Gastrocnemius medialis (tissue), 4 donors: ENCODE data around the gene DMAC2L. TPM values are rescaled to one million over a fixed set of nuclear protein-coding genes. Genes with fewer than 3 reads are reported as not detected.
A peak's percentile ranks its signal among the peaks of the same experiment; 100 is the strongest.

ENCODE experiments used
- ATAC-seq, 2 donors: fragments of 150-250 bp; one replicate each; pipeline ENCODE4 v1.9.1; 2016
- DNase-seq, 2 donors: peaks; one replicate each; pipeline ENCODE4 v3.0.0-alpha.2; 2019
- H3K27ac ChIP-seq, 4 donors: fragments of 200-600 bp; sonication (generic); 1 replicate in 1 of 4; 2 replicates in 3 of 4; pipeline ENCODE4 v1.5.1; 2016 to 2018; ENCODE audit warnings: mild to moderate bottlenecking in 2 of 4, moderate library complexity in 1 of 4
- H3K27me3 ChIP-seq, 3 donors: fragments of 200-600 bp; sonication (generic) in 2 of 3; 1 replicate in 1 of 3; 2 replicates in 2 of 3; pipeline versions ENCODE4 v1.5.1 to v1.6.0; 2016 to 2019; ENCODE audit warnings: mild to moderate bottlenecking in 1 of 3, moderate library complexity in 1 of 3
- H3K36me3 ChIP-seq, 2 donors: fragments of 200-600 bp; sonication (generic) in 1 of 2; one replicate each; pipeline ENCODE4 v1.5.1; 2017 to 2018
- H3K4me1 ChIP-seq, 2 donors: fragments of 200-600 bp; sonication (generic) in 1 of 2; one replicate each; pipeline ENCODE4 v1.5.1; 2016 to 2017; ENCODE audit warnings: mild to moderate bottlenecking in 2 of 2
- H3K4me3 ChIP-seq, 4 donors: fragments of 200-600 bp; sonication (generic) in 3 of 4; 1 replicate in 1 of 4; 2 replicates in 3 of 4; pipeline ENCODE4 v1.5.1; 2016 to 2019; ENCODE audit warnings: mild to moderate bottlenecking in 2 of 4
- H3K9me3 ChIP-seq, 3 donors: fragments of 200-600 bp; sonication (generic) in 2 of 3; 1 replicate in 1 of 3; 2 replicates in 2 of 3; pipeline ENCODE4 v1.5.1; 2016 to 2019
- POLR2A ChIP-seq, 2 donors: fragments of 450-650 bp; IDR thresholded peaks; one replicate each; pipeline ENCODE4 v1.6.1; 2017; ENCODE audit warnings: antibody characterized with exemption in 2 of 2, mild to moderate bottlenecking in 2 of 2, moderate library complexity in 2 of 2
- in situ Hi-C, 4 donors: fragments of 200-750 bp; cut with MboI; loops; one replicate each; pipeline versions ENCODE4 v1.15.0 to v1.8.0; 2017; ENCODE audit warnings: low sequenced_read_pairs in 4 of 4
- intact Hi-C: fragments of 100-400 bp; cut with DNase I; formaldehyde crosslinking; loops from one replicate; pipeline ENCODE4 v1.15.1; 2023; ENCODE audit warnings: low total_unique reads
- total RNA-seq, 4 donors: library from RNA; depleted of rRNA; stranded (reverse); fragments of >200 nt; gene quantifications; one replicate each; pipeline versions ENCODE4 v1.1.0 to v1.2.3, GENCODE V29; 2016
- TF ChIP-seq, protein P1 (sequence below), 5 experiments: fragments of 450-650 bp in 3 of 5; fragments of 200-600 bp in 2 of 5; sonication (generic) in 2 of 5; IDR thresholded peaks in 4 of 5; conservative IDR thresholded peaks in 1 of 5; 1 replicate in 4 of 5; 2 replicates in 1 of 5; pipeline ENCODE4 v1.5.1; 2016 to 2019; ENCODE audit warnings: antibody characterized with exemption in 5 of 5, mild to moderate bottlenecking in 3 of 5, moderate library complexity in 3 of 5

Gene DMAC2L
- total RNA-seq, 4 donors from 2014 or later: 18.6 to 42.2 (median 24.6) TPM

DNA sequence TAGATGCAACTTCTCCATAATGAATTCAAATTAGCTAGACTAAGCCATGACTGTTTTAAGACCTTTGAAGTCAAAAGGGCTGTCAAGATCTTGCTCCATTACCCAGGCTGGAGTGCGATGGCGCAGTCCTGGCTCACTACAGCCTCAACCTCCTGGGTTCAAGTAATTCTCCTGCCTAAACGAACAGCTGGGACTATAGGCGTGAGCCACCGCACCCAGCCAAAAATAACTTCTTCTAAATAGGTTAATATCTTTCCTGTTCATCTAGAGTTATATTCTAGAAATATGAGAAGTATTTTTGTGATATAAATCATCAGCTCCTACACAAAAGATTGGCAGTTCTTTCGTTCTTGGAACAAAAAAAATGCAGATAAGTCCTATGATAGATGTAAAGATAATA is 41.2 kb upstream of the DMAC2L start:
- Histone ChIP-seq H3K36me3 (no peaks in the 10 kb centered on the region), H3K4me1 (no peaks in the 10 kb centered on the region), H3K9me3 (no peaks in the 10 kb centered on the region), H3K27ac (no peak overlapping the region), H3K4me3 (no peak overlapping the region), H3K27me3 (no peaks in the 10 kb centered on the region)
- intact Hi-C loops: no loop called here
- TF ChIP-seq, protein P1, sequence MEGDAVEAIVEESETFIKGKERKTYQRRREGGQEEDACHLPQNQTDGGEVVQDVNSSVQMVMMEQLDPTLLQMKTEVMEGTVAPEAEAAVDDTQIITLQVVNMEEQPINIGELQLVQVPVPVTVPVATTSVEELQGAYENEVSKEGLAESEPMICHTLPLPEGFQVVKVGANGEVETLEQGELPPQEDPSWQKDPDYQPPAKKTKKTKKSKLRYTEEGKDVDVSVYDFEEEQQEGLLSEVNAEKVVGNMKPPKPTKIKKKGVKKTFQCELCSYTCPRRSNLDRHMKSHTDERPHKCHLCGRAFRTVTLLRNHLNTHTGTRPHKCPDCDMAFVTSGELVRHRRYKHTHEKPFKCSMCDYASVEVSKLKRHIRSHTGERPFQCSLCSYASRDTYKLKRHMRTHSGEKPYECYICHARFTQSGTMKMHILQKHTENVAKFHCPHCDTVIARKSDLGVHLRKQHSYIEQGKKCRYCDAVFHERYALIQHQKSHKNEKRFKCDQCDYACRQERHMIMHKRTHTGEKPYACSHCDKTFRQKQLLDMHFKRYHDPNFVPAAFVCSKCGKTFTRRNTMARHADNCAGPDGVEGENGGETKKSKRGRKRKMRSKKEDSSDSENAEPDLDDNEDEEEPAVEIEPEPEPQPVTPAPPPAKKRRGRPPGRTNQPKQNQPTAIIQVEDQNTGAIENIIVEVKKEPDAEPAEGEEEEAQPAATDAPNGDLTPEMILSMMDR (IDR thresholded peaks at IDR 0.05 in 4 of 5, conservative IDR thresholded peaks at IDR 0.05 in 1 of 5): no peak
- TF ChIP-seq POLR2A (IDR thresholded peaks at IDR 0.05): no peak
- in situ Hi-C loops: no loop called here
- ATAC-seq: no peak
- no peak for DNase-seq

- Histone ChIP-seq H3K9me3 (no peaks in the 10 kb centered on the region), H3K4me1 (no peaks in the 10 kb centered on the region), H3K4me3 (no peak overlapping the region), H3K36me3 (no peaks in the 10 kb centered on the region), H3K27me3 (no peaks in the 10 kb centered on the region), H3K27ac (no peak overlapping the region)
- intact Hi-C loops (no loop called here), in situ Hi-C loops (no loop called here)
- TF ChIP-seq, protein P1 (IDR thresholded peaks at IDR 0.05 in 4 of 5, conservative IDR thresholded peaks at IDR 0.05 in 1 of 5): no peak
- no peak for TF ChIP-seq POLR2A (IDR thresholded peaks at IDR 0.05)
- DNase-seq (no peak), ATAC-seq (no peak)
Observed at GRCh38 chr14:50272498-50272897, 39.6 kb upstream of the DMAC2L start.

DNA sequence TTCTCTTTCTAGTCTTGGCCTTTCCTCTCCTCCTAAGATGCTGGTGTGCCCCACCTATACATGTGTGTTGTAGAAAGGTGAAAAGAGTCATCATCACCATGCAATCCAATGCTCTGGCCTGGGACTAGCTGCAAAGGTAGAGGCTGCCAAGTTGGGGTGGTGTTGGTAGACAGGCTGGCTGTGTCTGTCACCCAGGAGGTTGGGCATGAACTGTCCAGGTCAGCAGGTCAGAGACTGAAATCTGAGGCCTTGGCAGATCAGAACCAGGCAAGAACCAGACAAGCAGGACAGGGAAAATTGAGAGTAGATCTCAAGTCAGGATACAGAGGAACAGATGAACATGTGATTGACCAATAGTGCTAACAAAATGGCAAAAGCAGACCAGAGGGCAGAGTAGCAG is 26.3 kb upstream of the DMAC2L start:
- peak; percentile 73 to 95 for ATAC-seq
- no peaks in the 10 kb centered on the region for H3K36me3 ChIP-seq
- peak overlapping the region; percentile 30 to 64 (median 50) for H3K27ac ChIP-seq
- TF ChIP-seq POLR2A (IDR thresholded peaks at IDR 0.05): no peak
- TF ChIP-seq, protein P1 (IDR thresholded peaks at IDR 0.05 in 4 of 5, conservative IDR thresholded peaks at IDR 0.05 in 1 of 5): no peak
- intact Hi-C loops (no loop called here), in situ Hi-C loops (no loop called here)
- no peaks in the 10 kb centered on the region for H3K27me3 ChIP-seq
- H3K4me3 ChIP-seq: no peak overlapping the region
- DNase-seq: peak; percentile 20 to 69
- H3K4me1 ChIP-seq: peaks cover 0 to 7% of the 10 kb centered on the region in 2 donors
- no peaks in the 10 kb centered on the region for H3K9me3 ChIP-seq

GRCh38 chr14:50288146-50288545 is 24.0 kb upstream of the DMAC2L start:
- H3K4me1 ChIP-seq: peaks cover 0 to 7% of the 10 kb centered on the region in 2 donors
- H3K27me3 ChIP-seq: no peaks in the 10 kb centered on the region
- H3K4me3 ChIP-seq: no peak overlapping the region
- H3K9me3 ChIP-seq: no peaks in the 10 kb centered on the region
- no peaks in the 10 kb centered on the region for H3K36me3 ChIP-seq
- no peak for DNase-seq
- no peak for ATAC-seq
- H3K27ac ChIP-seq: no peak overlapping the region
- intact Hi-C loops (no loop called here), in situ Hi-C loops (no loop called here)
- TF ChIP-seq, protein P1 (IDR thresholded peaks at IDR 0.05 in 4 of 5, conservative IDR thresholded peaks at IDR 0.05 in 1 of 5): no peak
- no peak for TF ChIP-seq POLR2A (IDR thresholded peaks at IDR 0.05)

- Histone ChIP-seq H3K4me3 (no peak overlapping the region), H3K36me3 (peaks cover 0 to 3% of the 10 kb centered on the region in 2 donors), H3K27me3 (no peaks in the 10 kb centered on the region), H3K4me1 (peaks cover 0 to 7% of the 10 kb centered on the region in 2 donors), H3K27ac (no peak overlapping the region), H3K9me3 (no peaks in the 10 kb centered on the region)
- DNase-seq: no peak
- no peak for TF ChIP-seq POLR2A (IDR thresholded peaks at IDR 0.05)
- TF ChIP-seq, protein P1 (IDR thresholded peaks at IDR 0.05 in 4 of 5, conservative IDR thresholded peaks at IDR 0.05 in 1 of 5): no peak
- in situ Hi-C loops: no loop called here
- intact Hi-C loops: no loop called here
- no peak for ATAC-seq
Observed at GRCh38 chr14:50290306-50290705, 21.8 kb upstream of the DMAC2L start.
